GM12801 (cell line): ENCODE measurements around the gene FAM25G.
"Not testable (repeated sequence)": the region's sequence is repeated elsewhere in the genome, so short reads cannot be mapped to it uniquely, and the experiment has no call there.

Source experiments
- CTCF ChIP-seq: IDR thresholded peaks from one replicate; pipeline ENCODE4 v1.5.1; 2011; ENCODE audit warnings: control low read depth; ENCODE audit not compliant: insufficient read length; ENCODE audit errors: extremely low read depth

Gene FAM25G

GRCh38 chr10:47491600-47491999 lies at the start of gene FAM25G:
Gene FAM25G, minus strand, starts transcription at chr10:47491700. Its CDS starts 26 bp downstream, at chr10:47491674.
- not testable (repeated sequence) for TF ChIP-seq CTCF

- TF ChIP-seq CTCF, result not testable (repeated sequence)
These were observed 32.0 kb upstream of the FAM25G start, which contains the start of gene AGAP9 for GRCh38 chr10:47523475-47523874. Gene AGAP9, minus strand, starts transcription at chr10:47523638. Its CDS starts 112 bp downstream, at chr10:47523526.

- TF ChIP-seq CTCF, result not testable (repeated sequence)
These were observed 7.6 kb downstream of the FAM25G start, which contains the start of gene ANXA8 for GRCh38 chr10:47483923-47484322. Gene ANXA8, minus strand, starts transcription at chr10:47484115. Its CDS starts 182 bp downstream, at chr10:47483933.

- TF ChIP-seq CTCF, result no peak
These were observed 32.9 kb downstream of the FAM25G start for GRCh38 chr10:47458466-47459154.

- TF ChIP-seq CTCF, result no peak
These were observed 33.7 kb downstream of the FAM25G start for GRCh38 chr10:47457826-47458225.

GRCh38 chr10:47457528-47457820 lies 34.0 kb downstream of the FAM25G start:
- no peak for TF ChIP-seq CTCF

- TF ChIP-seq CTCF, result no peak
These were observed 34.5 kb downstream of the FAM25G start for GRCh38 chr10:47456794-47457527.
